Activated T-cell treated with anti-CD3 and anti-CD28 coated beads, Interleukin-2, amount 50 U/mL, for 1 hour (primary cell): ENCODE data around the gene COX6B1.
"Not testable (repeated sequence)": the region's sequence is repeated elsewhere in the genome, so short reads cannot be mapped to it uniquely, and the experiment has no call there.

Experiments used
- DNase-seq: peaks from one replicate; pipeline ENCODE4 v3.0.0-alpha.2; 2020

COX6B1 gene

GRCh38 chr19:35636651-35637050, 11.5 kb upstream of the COX6B1 start:
- no peak for DNase-seq

GRCh38 chr19:35637165-35637564, 11.0 kb upstream of the COX6B1 start:
- DNase-seq: no peak

- no peak for DNase-seq
Measured at GRCh38 chr19:35639321-35639639, 8.8 kb upstream of the COX6B1 start.

- DNase-seq: no peak
Measured at GRCh38 chr19:35639863-35640262, 8.3 kb upstream of the COX6B1 start.

GRCh38 chr19:35641515-35642151, 6.5 kb upstream of the COX6B1 start, which contains the start of gene ETV2:
TSS of gene ETV2 (plus strand) at chr19:35641745. CDS start at chr19:35642461, 716 bp downstream.
- peak; percentile 47 for DNase-seq

- DNase-seq: no peak
Measured at GRCh38 chr19:35642312-35642711, 5.8 kb upstream of the COX6B1 start.

- peak; percentile 30 for DNase-seq
Measured at GRCh38 chr19:35642798-35643254, 5.3 kb upstream of the COX6B1 start.

- DNase-seq: peak; percentile 87
Measured at GRCh38 chr19:35643255-35644205, 4.6 kb upstream of the COX6B1 start.

- DNase-seq: peak; percentile 91
Measured at GRCh38 chr19:35644206-35644986, 3.7 kb upstream of the COX6B1 start.

- peak; percentile 76 for DNase-seq
Measured at GRCh38 chr19:35644987-35645679, 3.0 kb upstream of the COX6B1 start.

- no peak for DNase-seq
Measured at GRCh38 chr19:35645680-35646511, 2.2 kb upstream of the COX6B1 start.

- no peak for DNase-seq
Measured at GRCh38 chr19:35650581-35650980, 2.5 kb downstream of the COX6B1 start.

GRCh38 chr19:35654828-35655227, 6.7 kb downstream of the COX6B1 start:
- not testable (repeated sequence) for DNase-seq

- DNase-seq: no peak
Measured at GRCh38 chr19:35655600-35655999, 7.5 kb downstream of the COX6B1 start.

GRCh38 chr19:35656700-35657099, 8.6 kb downstream of the COX6B1 start:
- no peak for DNase-seq

- DNase-seq: no peak
Measured at GRCh38 chr19:35657904-35658700, 10.0 kb downstream of the COX6B1 start.

GRCh38 chr19:35661995-35662340, 13.8 kb downstream of the COX6B1 start:
- DNase-seq: no peak

GRCh38 chr19:35663981-35664380, 15.9 kb downstream of the COX6B1 start:
- no peak for DNase-seq

GRCh38 chr19:35665157-35665556, 17.0 kb downstream of the COX6B1 start:
- DNase-seq: no peak

GRCh38 chr19:35665604-35666003, 17.5 kb downstream of the COX6B1 start:
- DNase-seq: no peak
